ENCODE measurements around the gene DNAH3.

The DNAH3 gene

GRCh38 chr16:20884240-20884556, 266.4 kb downstream of the DNAH3 start:
- Histone ChIP-seq H3K36me3 (ENCODE audit: insufficient read depth, insufficient read length, low read length) (peaks cover 12% of the 10 kb centered on the region), H3K9me3 (ENCODE audit: insufficient read depth, low read length) (no peaks in the 10 kb centered on the region), H3K4me3 (ENCODE audit: insufficient read length, low read depth) (no peak overlapping the region), H3K9ac (ENCODE audit: insufficient read length, low read depth) (no peak overlapping the region), H3K27me3 (ENCODE audit: insufficient read depth, insufficient read length) (no peaks in the 10 kb centered on the region), H3K4me1 (ENCODE audit: insufficient read depth, insufficient read length) (no peaks in the 10 kb centered on the region)
- TF ChIP-seq ZNF274 (IDR thresholded peaks at IDR 0.05; ENCODE audit: low read depth, low read length) (no peak), SUZ12 (IDR thresholded peaks at IDR 0.05; ENCODE audit: extremely low read depth, insufficient read depth, insufficient read length) (no peak), YY1 (IDR thresholded peaks at IDR 0.05; ENCODE audit: insufficient read depth, insufficient read length) (no peak)
- DNase-seq (ENCODE audit: low read depth, low spot score) = no peak

GRCh38 chr16:20883554-20884239, 266.9 kb downstream of the DNAH3 start:
- no peak for DNase-seq (ENCODE audit: low read depth, low spot score)
- Histone ChIP-seq H3K36me3 (ENCODE audit: insufficient read depth, insufficient read length, low read length) (peaks cover 12% of the 10 kb centered on the region), H3K9ac (ENCODE audit: insufficient read length, low read depth) (no peak overlapping the region), H3K4me3 (ENCODE audit: insufficient read length, low read depth) (no peak overlapping the region), H3K27me3 (ENCODE audit: insufficient read depth, insufficient read length) (no peaks in the 10 kb centered on the region), H3K9me3 (ENCODE audit: insufficient read depth, low read length) (no peaks in the 10 kb centered on the region), H3K4me1 (ENCODE audit: insufficient read depth, insufficient read length) (no peaks in the 10 kb centered on the region)
- TF ChIP-seq ZNF274 (IDR thresholded peaks at IDR 0.05; ENCODE audit: low read depth, low read length) = no peak
- no peak for TF ChIP-seq SUZ12 (IDR thresholded peaks at IDR 0.05; ENCODE audit: extremely low read depth, insufficient read depth, insufficient read length)
- no peak for TF ChIP-seq YY1 (IDR thresholded peaks at IDR 0.05; ENCODE audit: insufficient read depth, insufficient read length)

Data from NT2/D1 (cell line).